Endodermal cell (in vitro differentiated cells): ENCODE measurements around the gene KLHL35. TPM values are rescaled to one million over a fixed set of nuclear protein-coding genes. Genes with fewer than 3 reads are reported as not detected.

Experiments used
- DNase-seq: peaks from one replicate; pipeline ENCODE4 v3.0.0-alpha.2; 2017
- H3K27ac ChIP-seq: 2 replicates; pipeline ENCODE4 v1.5.1; 2013; ENCODE audit warnings: mild to moderate bottlenecking, low read depth, low read length, moderate library complexity
- H3K27me3 ChIP-seq: 2 replicates; pipeline ENCODE4 v1.6.1; 2013; ENCODE audit warnings: mild to moderate bottlenecking, low read length, moderate library complexity; ENCODE audit not compliant: insufficient read depth, control insufficient read depth, poor library complexity, severe bottlenecking
- H3K36me3 ChIP-seq: 2 replicates; pipeline ENCODE4 v1.7.0; 2013; ENCODE audit warnings: mild to moderate bottlenecking, low read length, moderate library complexity; ENCODE audit not compliant: control insufficient read depth, insufficient read depth
- H3K4me1 ChIP-seq: one replicate; pipeline ENCODE4 v1.7.0; 2013; ENCODE audit warnings: low read length; ENCODE audit not compliant: control insufficient read depth, insufficient read depth
- H3K4me3 ChIP-seq: 2 replicates; pipeline ENCODE4 v1.5.1; 2013; ENCODE audit warnings: mild to moderate bottlenecking, low read length, moderate library complexity
- H3K9ac ChIP-seq: 2 replicates; pipeline ENCODE4 v1.6.1; 2013; ENCODE audit warnings: mild to moderate bottlenecking, low read length, moderate library complexity; ENCODE audit not compliant: poor library complexity, severe bottlenecking; ENCODE audit errors: extremely low read depth
- H3K9me3 ChIP-seq: 2 replicates; pipeline ENCODE4 v1.6.1; 2013; ENCODE audit warnings: mild to moderate bottlenecking, low read length, moderate library complexity; ENCODE audit not compliant: control insufficient read depth
- H3K27ac Mint-ChIP-seq: 2 replicates; pipeline ENCODE4 v1.8.0; 2020; ENCODE audit warnings: mixed read lengths
- H3K27me3 Mint-ChIP-seq: 2 replicates; pipeline ENCODE4 v1.8.0; 2021; ENCODE audit warnings: mild to moderate bottlenecking, mixed read lengths; ENCODE audit not compliant: insufficient read depth
- H3K36me3 Mint-ChIP-seq: 2 replicates; pipeline ENCODE4 v1.8.0; 2020; ENCODE audit warnings: low read depth, mixed read lengths
- H3K4me1 Mint-ChIP-seq: 2 replicates; pipeline ENCODE4 v1.8.0; 2020; ENCODE audit warnings: mixed read lengths
- H3K4me3 Mint-ChIP-seq: 2 replicates; pipeline ENCODE4 v1.8.0; 2020; ENCODE audit warnings: mild to moderate bottlenecking, moderate library complexity, mixed read lengths
- H3K9me3 Mint-ChIP-seq: 2 replicates; pipeline ENCODE4 v1.8.0; 2020; ENCODE audit warnings: mild to moderate bottlenecking, mixed read lengths
- CTCF ChIP-seq: fragments of 200-600 bp; sonication (generic); conservative IDR thresholded peaks from 2 replicates; pipeline ENCODE4 v1.5.0; 2021; ENCODE audit warnings: antibody characterized with exemption, mild to moderate bottlenecking
- WGBS, 2 experiments: methylation state at CpG; one replicate each; pipeline versions ENCODE4 v1.1.5 to v1.1.7; 2013; ENCODE audit warnings: missing lambda C conversion rate in 2 of 2, mixed read lengths in 1 of 2; ENCODE audit not compliant: insufficient coverage in 1 of 2, insufficient read length in 1 of 2; 5-methylcytosine and 5-hydroxymethylcytosine counted together
- total RNA-seq, 2 donors: library from RNA; stranded (reverse); fragmentation: NEBNext Ultra II Directional in 1 of 2; extraction: Animal tissue kit (Norgen Biotek cat#: 25700) in 1 of 2; gene quantifications; 2 replicates in 1 of 2; 3 replicates in 1 of 2; pipeline ENCODE4 v1.2.1, GENCODE V29; 2021

KLHL35 gene
- total RNA-seq, 2 donors from 2014 or later = 0.48 TPM; not detected in 1

- Histone ChIP-seq H3K4me3 (no peak overlapping the region), H3K27me3 (no peaks in the 10 kb centered on the region), H3K4me1 (peaks cover 20% of the 10 kb centered on the region), H3K9me3 (no peaks in the 10 kb centered on the region), H3K27ac (no peak overlapping the region), H3K36me3 (no peaks in the 10 kb centered on the region), H3K9ac (no peak overlapping the region)
- Mint-ChIP-seq H3K4me3 (no peak overlapping the region), H3K36me3 (no peaks in the 10 kb centered on the region), H3K27me3 (no peaks in the 10 kb centered on the region), H3K27ac (no peak overlapping the region), H3K9me3 (no peaks in the 10 kb centered on the region), H3K4me1 (peaks cover 14% of the 10 kb centered on the region)
- no peak for TF ChIP-seq CTCF
- DNase-seq = no peak
- 92 to 97% methylated on average over 9 to 10 of the region's 10 CpGs for WGBS, 2 experiments
Observed at GRCh38 chr11:75480185-75481175, 47.5 kb upstream of the KLHL35 start.

GRCh38 chr11:75479597-75480145, 46.7 kb upstream of the KLHL35 start:
- no peak for TF ChIP-seq CTCF
- Mint-ChIP-seq H3K4me1 (peaks cover 21% of the 10 kb centered on the region), H3K4me3 (no peak overlapping the region), H3K27me3 (no peaks in the 10 kb centered on the region), H3K27ac (no peak overlapping the region), H3K36me3 (no peaks in the 10 kb centered on the region), H3K9me3 (no peaks in the 10 kb centered on the region)
- no peaks in the 10 kb centered on the region for H3K36me3 ChIP-seq
- no peak overlapping the region for H3K9ac ChIP-seq
- H3K4me1 ChIP-seq = peaks cover 20% of the 10 kb centered on the region
- 88 to 90% methylated on average over 3 to 4 of the region's 4 CpGs for WGBS, 2 experiments
- H3K27me3 ChIP-seq = no peaks in the 10 kb centered on the region
- H3K4me3 ChIP-seq = no peak overlapping the region
- no peak for DNase-seq
- H3K9me3 ChIP-seq = no peaks in the 10 kb centered on the region
- H3K27ac ChIP-seq = no peak overlapping the region

GRCh38 chr11:75478783-75479596, 46.0 kb upstream of the KLHL35 start:
- Histone ChIP-seq H3K27ac (no peak overlapping the region), H3K4me3 (no peak overlapping the region), H3K9ac (no peak overlapping the region), H3K27me3 (no peaks in the 10 kb centered on the region), H3K4me1 (peaks cover 20% of the 10 kb centered on the region), H3K36me3 (no peaks in the 10 kb centered on the region), H3K9me3 (no peaks in the 10 kb centered on the region)
- no peak overlapping the region for H3K4me3 Mint-ChIP-seq
- H3K27me3 Mint-ChIP-seq = no peaks in the 10 kb centered on the region
- WGBS, 2 experiments = 90 to 96% methylated on average over 4 to 5 of the region's 5 CpGs
- H3K27ac Mint-ChIP-seq = no peak overlapping the region
- no peaks in the 10 kb centered on the region for H3K9me3 Mint-ChIP-seq
- TF ChIP-seq CTCF = no peak
- H3K36me3 Mint-ChIP-seq = no peaks in the 10 kb centered on the region
- DNase-seq = no peak
- peaks cover 22% of the 10 kb centered on the region for H3K4me1 Mint-ChIP-seq
